ENCODE results near the gene XYLB.

- no peak for TF ChIP-seq EP300 (IDR thresholded peaks at IDR 0.05; ENCODE audit: borderline replicate concordance)
- no peak for TF ChIP-seq REST (IDR thresholded peaks at IDR 0.05; ENCODE audit: low read depth)
- no peak for TF ChIP-seq TAF1 (IDR thresholded peaks at IDR 0.05; ENCODE audit: low read depth)
- TF ChIP-seq TCF12 (IDR thresholded peaks at IDR 0.05; ENCODE audit: low read depth), result no peak
- TF ChIP-seq MAX (IDR thresholded peaks at IDR 0.05), result no peak
- no peak for TF ChIP-seq USF1 (IDR thresholded peaks at IDR 0.05)
- TF ChIP-seq FOXM1 (IDR thresholded peaks at IDR 0.05; ENCODE audit: borderline replicate concordance, low read depth), result no peak
Observed at GRCh38 chr3:38365469-38366062, 19.0 kb downstream of the XYLB start.

Data from Ishikawa (cell line).